GM10266 (cell line): Measurements from ENCODE around the gene ITPR1.

Experiments
- DNase-seq: peaks from one replicate; pipeline ENCODE4 v3.0.0; 2012; ENCODE audit errors: extremely low spot score
- TF ChIP-seq, protein P1 (sequence below): IDR thresholded peaks from 2 replicates; pipeline ENCODE4 v1.5.1; 2012; ENCODE audit warnings: mild to moderate bottlenecking, low read depth; ENCODE audit not compliant: control insufficient read depth, insufficient read depth; ENCODE audit errors: missing control alignments

The ITPR1 gene

GRCh38 chr3:4794331-4794730, 301.2 kb downstream of the ITPR1 start:
- TF ChIP-seq, protein P1, sequence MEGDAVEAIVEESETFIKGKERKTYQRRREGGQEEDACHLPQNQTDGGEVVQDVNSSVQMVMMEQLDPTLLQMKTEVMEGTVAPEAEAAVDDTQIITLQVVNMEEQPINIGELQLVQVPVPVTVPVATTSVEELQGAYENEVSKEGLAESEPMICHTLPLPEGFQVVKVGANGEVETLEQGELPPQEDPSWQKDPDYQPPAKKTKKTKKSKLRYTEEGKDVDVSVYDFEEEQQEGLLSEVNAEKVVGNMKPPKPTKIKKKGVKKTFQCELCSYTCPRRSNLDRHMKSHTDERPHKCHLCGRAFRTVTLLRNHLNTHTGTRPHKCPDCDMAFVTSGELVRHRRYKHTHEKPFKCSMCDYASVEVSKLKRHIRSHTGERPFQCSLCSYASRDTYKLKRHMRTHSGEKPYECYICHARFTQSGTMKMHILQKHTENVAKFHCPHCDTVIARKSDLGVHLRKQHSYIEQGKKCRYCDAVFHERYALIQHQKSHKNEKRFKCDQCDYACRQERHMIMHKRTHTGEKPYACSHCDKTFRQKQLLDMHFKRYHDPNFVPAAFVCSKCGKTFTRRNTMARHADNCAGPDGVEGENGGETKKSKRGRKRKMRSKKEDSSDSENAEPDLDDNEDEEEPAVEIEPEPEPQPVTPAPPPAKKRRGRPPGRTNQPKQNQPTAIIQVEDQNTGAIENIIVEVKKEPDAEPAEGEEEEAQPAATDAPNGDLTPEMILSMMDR, result no peak
- DNase-seq, result no peak

GRCh38 chr3:4794798-4795197, 301.6 kb downstream of the ITPR1 start:
- DNase-seq, result no peak
- TF ChIP-seq, protein P1, result no peak

DNA sequence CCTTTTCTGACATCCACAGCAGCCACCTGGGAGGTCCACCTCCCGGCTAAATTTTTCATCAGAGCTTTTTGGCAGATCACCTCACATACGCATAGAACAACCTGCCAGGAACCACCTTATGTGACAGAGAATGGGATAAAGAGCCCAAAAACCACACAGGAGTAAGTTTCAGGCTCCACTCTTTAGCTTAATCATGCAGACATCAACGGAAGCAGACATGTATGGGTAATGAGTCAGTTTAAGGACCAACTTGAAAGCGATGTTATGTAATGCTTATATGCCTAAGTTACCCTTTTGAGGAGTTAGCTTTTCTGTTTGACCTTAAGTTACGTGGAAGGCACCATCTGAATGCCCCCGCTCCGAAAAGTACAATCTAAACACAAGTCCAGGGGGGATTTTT, 302.8 kb downstream of the ITPR1 start:
- TF ChIP-seq, protein P1, result no peak
- no peak for DNase-seq

- DNase-seq, result no peak
- TF ChIP-seq, protein P1, result no peak
Measured at GRCh38 chr3:4797201-4797705, 304.1 kb downstream of the ITPR1 start.

GRCh38 chr3:4799266-4800256, 306.4 kb downstream of the ITPR1 start:
- TF ChIP-seq, protein P1, result no peak
- no peak for DNase-seq

- TF ChIP-seq, protein P1, result no peak
- DNase-seq, result no peak
Measured at GRCh38 chr3:4800595-4800994, 307.4 kb downstream of the ITPR1 start.

DNA sequence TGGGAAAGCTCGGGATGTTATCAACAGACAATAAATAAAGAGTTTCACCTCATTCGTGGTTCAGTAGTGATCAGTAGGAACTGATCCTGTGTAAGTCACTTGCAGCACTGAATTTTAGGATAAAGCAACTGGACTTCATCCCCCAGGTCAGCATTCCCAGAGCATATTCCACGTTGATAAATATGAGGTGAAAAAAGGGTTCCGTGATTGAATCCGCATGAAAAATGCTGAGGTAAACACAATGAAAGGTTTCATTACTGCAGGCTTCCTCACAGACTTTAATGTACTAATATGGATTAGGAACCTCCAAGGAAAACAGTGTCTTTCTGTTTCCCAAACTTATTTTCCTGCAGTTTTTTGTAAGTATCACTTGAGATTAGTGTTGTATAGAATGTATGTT, 308.7 kb downstream of the ITPR1 start:
- TF ChIP-seq, protein P1, result no peak
- DNase-seq, result no peak
